Body of pancreas (tissue), 4 donors: Measurements from ENCODE around the gene AOAH. TPM values are rescaled to one million over a fixed set of nuclear protein-coding genes. Genes with fewer than 3 reads are reported as not detected.

Source experiments
- ATAC-seq: fragments of 150-250 bp; one replicate; pipeline ENCODE4 v1.9.1; 2016
- DNase-seq, 4 donors: peaks; one replicate each; pipeline ENCODE4 v3.0.0-alpha.2; 2019
- H3K27ac ChIP-seq, 4 donors: fragments of 200-600 bp; sonication (generic); 1 replicate in 3 of 4; 2 replicates in 1 of 4; pipeline versions ENCODE4 v1.5.1 to v1.6.1; 2016 to 2019; ENCODE audit warnings: mild to moderate bottlenecking in 1 of 4, mixed read lengths in 1 of 4, moderate library complexity in 1 of 4
- H3K27me3 ChIP-seq, 2 donors: fragments of 200-600 bp; sonication (generic); one replicate each; pipeline ENCODE4 v1.6.0; 2016; ENCODE audit warnings: mild to moderate bottlenecking in 1 of 2
- H3K36me3 ChIP-seq, 2 donors: fragments of 200-600 bp; sonication (generic); replicated peaks in 1 of 2; 2 replicates each; pipeline ENCODE4 v1.5.1; 2016; ENCODE audit warnings: low read depth in 2 of 2; ENCODE audit not compliant: insufficient read depth in 1 of 2
- H3K4me1 ChIP-seq: fragments of 200-600 bp; sonication (generic); one replicate; pipeline ENCODE4 v1.6.0; 2016
- H3K4me3 ChIP-seq, 2 donors: fragments of 200-600 bp; sonication (generic); 1 replicate in 1 of 2; 2 replicates in 1 of 2; pipeline ENCODE4 v1.5.1; 2016 to 2019
- H3K9me3 ChIP-seq, 3 donors: fragments of 200-600 bp; sonication (generic); 1 replicate in 2 of 3; 2 replicates in 1 of 3; pipeline ENCODE4 v1.5.1; 2016
- POLR2A ChIP-seq, 3 donors: fragments of 450-650 bp; IDR thresholded peaks; one replicate each; pipeline ENCODE4 v1.6.1; 2016; ENCODE audit warnings: antibody characterized with exemption in 3 of 3, mild to moderate bottlenecking in 2 of 3
- WGBS, 2 donors: methylation state at CpG; one replicate each; pipeline ENCODE4 v1.1.5; 2017; 5-methylcytosine and 5-hydroxymethylcytosine counted together
- intact Hi-C: fragments of 100-400 bp; cut with DNase I; formaldehyde crosslinking; loops from one replicate; pipeline ENCODE4 v1.15.1; 2023
- total RNA-seq, 2 donors: library from RNA; depleted of rRNA; stranded (reverse); fragments of >200 nt; gene quantifications; one replicate each; pipeline ENCODE4 v1.1.0, GENCODE V29; 2016
- TF ChIP-seq, protein P1 (sequence below), 7 experiments: fragments of 450-650 bp in 4 of 7; fragments of 200-600 bp in 3 of 7; sonication (generic) in 3 of 7; IDR thresholded peaks; one replicate each; pipeline ENCODE4 v1.5.1; 2016 to 2019; ENCODE audit warnings: antibody characterized with exemption in 7 of 7

The AOAH gene
- total RNA-seq, 2 donors from 2014 or later: 4.9 to 6.2 TPM

DNA sequence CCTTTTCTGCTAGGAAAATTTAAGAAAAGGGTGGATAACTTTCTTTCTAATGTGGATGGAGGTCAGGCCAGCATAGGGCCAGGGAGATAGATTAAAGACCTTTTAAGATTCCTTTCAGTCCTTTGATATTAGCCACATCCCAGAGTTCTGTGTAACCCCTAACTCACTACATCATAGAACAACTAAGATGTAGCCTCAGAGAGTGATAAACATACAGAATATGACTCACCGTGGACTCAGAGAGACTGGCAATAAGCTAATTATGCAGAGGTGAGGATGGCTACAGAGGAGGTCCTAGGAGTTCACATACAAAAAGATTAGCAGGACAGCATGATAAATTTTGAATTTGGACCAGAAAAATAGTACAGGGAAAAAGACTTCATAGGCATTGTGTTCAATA lies 141.0 kb downstream of the AOAH start:
- no peaks in the 10 kb centered on the region for H3K36me3 ChIP-seq
- 65 to 67% methylated on average over 1 of the region's 1 CpG for WGBS, 2 donors
- no peak overlapping the region for H3K4me3 ChIP-seq
- no peaks in the 10 kb centered on the region for H3K9me3 ChIP-seq
- intact Hi-C loops: no loop called here
- H3K27ac ChIP-seq: no peak overlapping the region
- ATAC-seq (no peak), DNase-seq (no peak)
- no peaks in the 10 kb centered on the region for H3K27me3 ChIP-seq
- TF ChIP-seq POLR2A (IDR thresholded peaks at IDR 0.05): no peak
- TF ChIP-seq, protein P1, sequence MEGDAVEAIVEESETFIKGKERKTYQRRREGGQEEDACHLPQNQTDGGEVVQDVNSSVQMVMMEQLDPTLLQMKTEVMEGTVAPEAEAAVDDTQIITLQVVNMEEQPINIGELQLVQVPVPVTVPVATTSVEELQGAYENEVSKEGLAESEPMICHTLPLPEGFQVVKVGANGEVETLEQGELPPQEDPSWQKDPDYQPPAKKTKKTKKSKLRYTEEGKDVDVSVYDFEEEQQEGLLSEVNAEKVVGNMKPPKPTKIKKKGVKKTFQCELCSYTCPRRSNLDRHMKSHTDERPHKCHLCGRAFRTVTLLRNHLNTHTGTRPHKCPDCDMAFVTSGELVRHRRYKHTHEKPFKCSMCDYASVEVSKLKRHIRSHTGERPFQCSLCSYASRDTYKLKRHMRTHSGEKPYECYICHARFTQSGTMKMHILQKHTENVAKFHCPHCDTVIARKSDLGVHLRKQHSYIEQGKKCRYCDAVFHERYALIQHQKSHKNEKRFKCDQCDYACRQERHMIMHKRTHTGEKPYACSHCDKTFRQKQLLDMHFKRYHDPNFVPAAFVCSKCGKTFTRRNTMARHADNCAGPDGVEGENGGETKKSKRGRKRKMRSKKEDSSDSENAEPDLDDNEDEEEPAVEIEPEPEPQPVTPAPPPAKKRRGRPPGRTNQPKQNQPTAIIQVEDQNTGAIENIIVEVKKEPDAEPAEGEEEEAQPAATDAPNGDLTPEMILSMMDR (IDR thresholded peaks at IDR 0.05): no peak
- H3K4me1 ChIP-seq: no peaks in the 10 kb centered on the region

DNA sequence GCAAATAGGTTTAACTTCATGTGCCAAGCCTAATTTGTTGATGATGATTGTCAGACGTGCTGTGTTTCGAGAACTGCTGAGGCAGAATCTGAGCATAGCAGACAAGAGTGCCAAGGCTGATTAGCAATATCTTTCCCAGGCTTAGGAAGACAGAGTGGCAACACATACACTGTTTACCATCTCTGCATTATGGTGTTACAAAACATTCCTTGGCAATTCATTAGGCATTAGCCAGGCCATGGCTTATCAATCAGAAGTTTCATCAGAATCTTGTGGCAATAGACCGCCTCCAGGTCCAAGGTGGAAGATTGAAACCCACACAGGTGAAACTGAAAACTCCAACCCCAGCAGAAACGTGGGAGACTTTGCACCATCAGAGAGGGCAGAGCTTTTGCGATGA lies 148.5 kb downstream of the AOAH start:
- H3K36me3 ChIP-seq: no peaks in the 10 kb centered on the region
- WGBS, 2 donors: 68 to 75% methylated on average over 5 of the region's 5 CpGs
- H3K4me3 ChIP-seq: no peak overlapping the region
- ATAC-seq (no peak), DNase-seq (no peak)
- no peak for TF ChIP-seq POLR2A (IDR thresholded peaks at IDR 0.05)
- TF ChIP-seq, protein P1 (IDR thresholded peaks at IDR 0.05): no peak
- no peaks in the 10 kb centered on the region for H3K4me1 ChIP-seq
- H3K9me3 ChIP-seq: no peaks in the 10 kb centered on the region
- no peaks in the 10 kb centered on the region for H3K27me3 ChIP-seq
- intact Hi-C loops: no loop called here
- no peak overlapping the region for H3K27ac ChIP-seq

DNA sequence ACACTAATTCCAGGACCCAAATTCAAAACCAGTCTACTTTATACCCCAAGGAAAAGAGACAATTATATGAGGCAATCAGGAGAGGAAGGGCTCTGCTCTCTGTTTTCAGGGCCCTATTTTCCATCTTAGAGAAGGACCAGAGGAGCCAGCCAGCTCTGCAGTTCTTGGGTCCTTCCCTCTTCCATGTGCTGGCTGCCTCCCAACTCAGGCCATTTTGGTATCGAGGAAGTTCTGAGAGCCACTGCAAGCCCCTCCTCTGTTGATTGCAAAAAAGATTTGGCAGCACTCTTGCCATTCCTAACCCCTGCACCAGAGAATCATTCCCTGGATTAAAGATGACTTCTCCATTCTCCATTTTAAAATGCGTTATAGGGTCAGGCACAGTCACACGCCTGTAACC lies 151.2 kb downstream of the AOAH start:
- ATAC-seq: no peak
- Histone ChIP-seq H3K27ac (no peak overlapping the region), H3K9me3 (no peaks in the 10 kb centered on the region), H3K4me3 (no peak overlapping the region), H3K36me3 (no peaks in the 10 kb centered on the region), H3K27me3 (no peaks in the 10 kb centered on the region), H3K4me1 (no peaks in the 10 kb centered on the region)
- WGBS, 2 donors: 79 to 89% methylated on average over 3 of the region's 3 CpGs
- DNase-seq: no peak
- intact Hi-C loops: no loop called here
- TF ChIP-seq, protein P1 (IDR thresholded peaks at IDR 0.05): no peak
- TF ChIP-seq POLR2A (IDR thresholded peaks at IDR 0.05): no peak

DNA sequence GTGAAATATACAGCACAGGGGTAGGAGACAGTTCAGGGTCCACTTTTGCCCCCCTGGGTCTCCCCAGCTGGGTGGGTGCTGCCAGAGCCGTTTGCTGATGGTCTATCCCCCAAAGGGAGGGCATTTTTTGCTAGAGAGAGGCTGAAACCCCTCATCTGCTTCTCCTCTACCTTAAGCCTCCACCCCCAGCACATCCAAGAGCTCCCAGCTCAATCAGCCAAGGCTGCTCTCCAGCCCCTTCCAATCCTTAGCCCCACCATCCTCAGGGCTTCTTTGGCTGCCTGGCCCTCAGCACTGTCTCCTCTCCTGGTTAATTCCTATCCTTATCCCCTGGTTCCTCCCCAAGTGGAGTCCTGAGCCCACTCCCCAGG lies 153.1 kb downstream of the AOAH start:
- H3K36me3 ChIP-seq: no peaks in the 10 kb centered on the region
- intact Hi-C loops: no loop called here
- H3K27ac ChIP-seq: no peak overlapping the region
- DNase-seq (no peak), ATAC-seq (no peak)
- H3K4me3 ChIP-seq: no peak overlapping the region
- TF ChIP-seq, protein P1 (IDR thresholded peaks at IDR 0.05): no peak
- TF ChIP-seq POLR2A (IDR thresholded peaks at IDR 0.05): no peak
- H3K4me1 ChIP-seq: peaks cover 10% of the 10 kb centered on the region
- WGBS, 2 donors: 0% methylated on average over 1 of the region's 1 CpG
- H3K27me3 ChIP-seq: no peaks in the 10 kb centered on the region
- no peaks in the 10 kb centered on the region for H3K9me3 ChIP-seq

DNA sequence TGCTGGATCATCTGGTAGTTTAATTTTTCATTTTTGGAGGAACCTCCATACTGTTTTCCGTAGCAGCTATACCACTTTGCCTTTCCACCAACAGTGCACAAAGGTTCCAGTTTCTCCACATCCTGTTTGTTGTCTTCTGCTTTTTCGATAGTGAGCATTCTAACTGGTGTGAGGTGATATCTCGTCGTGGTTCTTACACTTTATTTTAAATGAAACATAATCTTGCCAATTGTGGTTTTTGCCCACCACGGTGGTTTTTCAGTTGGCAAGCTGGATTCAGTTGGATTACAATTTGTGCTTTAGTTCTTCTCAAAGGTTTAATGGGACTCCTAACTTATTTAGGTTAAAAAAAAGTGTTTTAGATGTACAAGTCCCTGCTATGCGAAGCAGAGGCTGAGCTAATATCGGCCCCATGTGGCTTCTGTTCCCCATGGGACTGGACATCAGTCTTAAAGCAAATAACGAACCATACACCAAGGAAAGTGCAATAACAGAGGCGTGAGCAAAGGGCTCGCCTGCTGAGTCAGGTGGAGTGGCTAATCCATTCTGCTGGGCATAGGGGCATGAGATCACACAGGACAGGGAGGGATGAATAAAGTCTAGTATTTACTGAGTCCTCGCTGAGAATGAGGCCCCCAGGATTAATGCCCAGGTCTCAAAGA lies 153.6 kb downstream of the AOAH start:
- WGBS, 2 donors: 84 to 88% methylated on average over 11 of the region's 11 CpGs
- no peaks in the 10 kb centered on the region for H3K9me3 ChIP-seq
- no peak for DNase-seq
- H3K27ac ChIP-seq: no peak overlapping the region
- no peak for TF ChIP-seq POLR2A (IDR thresholded peaks at IDR 0.05)
- TF ChIP-seq, protein P1 (IDR thresholded peaks at IDR 0.05): no peak
- H3K4me3 ChIP-seq: no peak overlapping the region
- ATAC-seq: no peak
- no peaks in the 10 kb centered on the region for H3K36me3 ChIP-seq
- peaks cover 16% of the 10 kb centered on the region for H3K4me1 ChIP-seq
- intact Hi-C loops: no loop called here
- H3K27me3 ChIP-seq: no peaks in the 10 kb centered on the region
